K562 (cell line): ENCODE data around the gene PITPNM3. TPM values are rescaled to one million over a fixed set of nuclear protein-coding genes. Genes with fewer than 3 reads are reported as not detected.

Source experiments
- ATAC-seq: fragments of 200-7000 bp; cut with Tn5 transposase; 3 replicates; pipeline ENCODE4 v1.9.1; 2020; ENCODE audit warnings: moderate library complexity
- BruUV-seq: library from RNA; stranded (reverse); fragments of 400-500 nt; replicated peaks from 2 replicates; lab custom pipeline; 2021; lab: Mats Ljungman, UMichigan
- CTCF ChIA-PET: fragments of 300-600 bp; formaldehyde crosslinking; extraction: SDS; loops from one replicate; lab custom pipeline; 2021; ENCODE audit warnings: low intra/inter-chr PET ratio; lab: Yijun Ruan, JAX
- POLR2A ChIA-PET: fragments of 300-600, 350-650 bp; sonication (Branson Sonifier 250); formaldehyde crosslinking; extraction: SDS; loops from one replicate; lab custom pipeline; 2021; ENCODE audit warnings: antibody characterized with exemption, inconsistent platforms; lab: Yijun Ruan, JAX
- DNase-seq, 4 experiments: peaks; one replicate each; pipeline versions ENCODE4 v3.0.0 to v3.0.0-alpha.2; 2011 to 2018; ENCODE audit warnings: low spot score in 3 of 4, mixed read lengths in 3 of 4; ENCODE audit errors: extremely low read depth in 1 of 4
- FAIRE-seq: peaks from 2 replicates; lab custom pipeline; 2011; peaks lifted over from hg19 to GRCh38; lab: Jason Lieb, UNC
- H2AFZ ChIP-seq: 2 replicates; pipeline ENCODE4 v1.6.0; 2011; ENCODE audit warnings: low read depth, low read length, control low read depth, inconsistent platforms
- H3K27ac ChIP-seq: fragments of 200-600 bp; 3 replicates; pipeline ENCODE4 v1.8.0; 2011; ENCODE audit warnings: low read depth, mild to moderate bottlenecking, control low read depth, inconsistent platforms, low read length, moderate library complexity, mixed read lengths; ENCODE audit errors: extremely low read depth
- H3K27me3 ChIP-seq, 2 experiments: fragments of 300-600 bp in 1 of 2; 2 replicates in 1 of 2; 3 replicates in 1 of 2; pipeline versions ENCODE4 v1.6.0 to v1.8.0; 2011; ENCODE audit warnings: inconsistent platforms in 2 of 2, low read length in 2 of 2, mild to moderate bottlenecking in 1 of 2, mixed read lengths in 1 of 2, moderate library complexity in 1 of 2; ENCODE audit not compliant: control insufficient read depth in 2 of 2, insufficient read depth in 2 of 2
- H3K36me3 ChIP-seq: fragments of 300-600 bp; 3 replicates; pipeline ENCODE4 v1.8.0; 2011; ENCODE audit warnings: mild to moderate bottlenecking, low read length, inconsistent platforms; ENCODE audit not compliant: control insufficient read depth, insufficient read depth
- H3K4me1 ChIP-seq, 2 experiments: fragments of 200-600 bp in 1 of 2; replicated peaks in 1 of 2; 2 replicates in 1 of 2; 3 replicates in 1 of 2; pipeline versions ENCODE4 v1.5.1 to v1.8.0; 2011; ENCODE audit warnings: inconsistent platforms in 2 of 2, low read length in 2 of 2, mild to moderate bottlenecking in 1 of 2, mixed read lengths in 1 of 2, moderate library complexity in 1 of 2; ENCODE audit not compliant: control insufficient read depth in 2 of 2, insufficient read depth in 2 of 2
- H3K4me2 ChIP-seq: 2 replicates; pipeline ENCODE4 v1.6.1; 2011; ENCODE audit warnings: low read length, control low read depth, inconsistent platforms, mixed read lengths; ENCODE audit not compliant: insufficient read depth
- H3K4me3 ChIP-seq: fragments of 200-600 bp; sonication (generic), shearing (Covaris generic); 2 replicates; pipeline ENCODE4 v1.5.1; 2016; ENCODE audit warnings: control low read depth, inconsistent platforms
- H3K79me2 ChIP-seq: fragments of 200-600 bp; 3 replicates; pipeline ENCODE4 v1.8.0; 2011; ENCODE audit warnings: low read length, inconsistent platforms; ENCODE audit not compliant: control insufficient read depth, insufficient read depth
- H3K9ac ChIP-seq, 2 experiments: 2 replicates each; pipeline versions ENCODE4 v1.6.0 to v1.6.1; 2011; ENCODE audit warnings: low read depth in 2 of 2, low read length in 2 of 2, control low read depth in 1 of 2, inconsistent platforms in 1 of 2, mild to moderate bottlenecking in 1 of 2, mixed read lengths in 1 of 2; ENCODE audit not compliant: insufficient read depth in 1 of 2
- H3K9me1 ChIP-seq: one replicate; pipeline ENCODE4 v1.6.0; 2011; ENCODE audit warnings: inconsistent platforms, mild to moderate bottlenecking, low read length, moderate library complexity; ENCODE audit not compliant: control insufficient read depth, insufficient read depth
- H3K9me3 ChIP-seq: replicated peaks from 2 replicates; pipeline ENCODE4 v1.5.1; 2011; ENCODE audit warnings: low read depth, low read length, inconsistent platforms; ENCODE audit not compliant: control insufficient read depth, insufficient read depth
- H4K20me1 ChIP-seq: replicated peaks from 2 replicates; pipeline ENCODE4 v1.6.1; 2011; ENCODE audit warnings: low read length, inconsistent platforms, mixed read lengths; ENCODE audit not compliant: control insufficient read depth, insufficient read depth
- ELF2 ChIP-seq: fragments of 250-450 bp; sonication (Bioruptor Pico); IDR thresholded peaks from 2 replicates; pipeline ENCODE4 v1.5.0; 2021; ENCODE audit warnings: mild to moderate bottlenecking
- EWSR1 ChIP-seq: fragments of 450-650 bp; IDR thresholded peaks from 2 replicates; pipeline ENCODE4 v1.6.1; 2018; ENCODE audit warnings: borderline replicate concordance, mild to moderate bottlenecking, low read depth, moderate library complexity; ENCODE audit not compliant: partially characterized antibody
- HDGF ChIP-seq: fragments of 450-650 bp; IDR thresholded peaks from 2 replicates; pipeline ENCODE4 v1.6.1; 2016
- MCM3 ChIP-seq: fragments of 450-650 bp; IDR thresholded peaks from 2 replicates; pipeline ENCODE4 v1.6.1; 2016
- MTA2 ChIP-seq: fragments of 450-650 bp; IDR thresholded peaks from 2 replicates; pipeline ENCODE4 v1.6.1; 2016; ENCODE audit warnings: low read depth
- NCOR1 ChIP-seq: fragments of 450-650 bp; IDR thresholded peaks from 2 replicates; pipeline ENCODE4 v1.6.1; 2016; ENCODE audit warnings: mild to moderate bottlenecking, moderate library complexity
- TAL1 ChIP-seq: fragments of 450-650 bp; IDR thresholded peaks from 2 replicates; pipeline ENCODE4 v1.6.1; 2016; ENCODE audit warnings: mild to moderate bottlenecking
- ZNF407 ChIP-seq: fragments of 450-650 bp; IDR thresholded peaks from 2 replicates; pipeline ENCODE4 v1.6.1; 2016; ENCODE audit warnings: low read depth
- ZNF57 ChIP-seq: fragments of 450-650 bp; formaldehyde crosslinking; IDR thresholded peaks from 2 replicates; pipeline ENCODE4 v1.4.0; 2020; ENCODE audit warnings: mild to moderate bottlenecking, moderate library complexity
- ZNF75A ChIP-seq: fragments of 450-650 bp; formaldehyde crosslinking; IDR thresholded peaks from 2 replicates; pipeline ENCODE4 v1.4.0; 2020; ENCODE audit warnings: mild to moderate bottlenecking
- ZZZ3 ChIP-seq: fragments of 450-650 bp; IDR thresholded peaks from 2 replicates; pipeline ENCODE4 v1.6.1; 2016; ENCODE audit warnings: antibody characterized with exemption, mild to moderate bottlenecking, moderate library complexity
- WGBS: fragments of 100-300 bp; shearing (Covaris generic); methylation state at CpG from one replicate; pipeline ENCODE4 v1.1.6; 2016; ENCODE audit warnings: low coverage, mixed read lengths; ENCODE audit not compliant: insufficient coverage; ENCODE audit errors: missing lambda C conversion rate; 5-methylcytosine and 5-hydroxymethylcytosine counted together
- in situ Hi-C: fragments of 300-500 bp; cut with MboI; formaldehyde crosslinking; loops from 4 replicates; pipeline ENCODE4 v1.15.0; 2018; ENCODE audit warnings: inconsistent platforms, mixed read lengths
- intact Hi-C: fragments of 100-400 bp; cut with micrococcal nuclease; formaldehyde crosslinking; loops from 2 replicates; pipeline ENCODE4 v1.14.2; 2022
- polyA plus RNA-seq, 8 experiments: library from polyadenylated mRNA; depleted of rRNA in 4 of 8; stranded (reverse) in 5 of 8; unstranded in 3 of 8; fragments of >200 nt; fragmentation: Nextera tagmentation in 2 of 8; fragmentation: Illumina TruSeq in 1 of 8; extraction: Ambion mirVana in 2 of 8; extraction: Trizol in 1 of 8; gene quantifications; 2 replicates each; pipeline versions ENCODE4 v1.2.1 to v1.2.3, GENCODE V29; 2011 to 2014; ENCODE audit warnings: inconsistent platforms in 1 of 8, missing spikeins in 1 of 8
- total RNA-seq, 7 experiments: library from RNA; depleted of rRNA in 6 of 7; stranded (reverse); fragments of >200 nt in 6 of 7; fragmentation: Illumina TruSeq in 2 of 7; extraction: Trizol in 2 of 7; gene quantifications; 2 replicates each; pipeline versions ENCODE4 v1.2.1 to v1.2.3, GENCODE V29; 2011 to 2021; ENCODE audit warnings: low replicate concordance in 1 of 7

PITPNM3 gene
- total and polyA plus RNA-seq, 9 of the 15 experiments (the other 6 are each of a cell fraction or from before 2014, with no cell fraction given), result 0.14 to 0.38 (median 0.22) TPM; not detected in 2

GRCh38 chr17:6408735-6409134 lies 147.6 kb downstream of the PITPNM3 start:
- BruUV-seq, result no TSS peak
- CTCF ChIA-PET, result no interaction called here
- in situ Hi-C loops, result loop anchor here (25.0 kb wide), 1 partner anchor 696 kb away; no protein-coding TSS in a partner anchor

GRCh38 chr17:6408276-6408675 lies 148.1 kb downstream of the PITPNM3 start:
- in situ Hi-C loops (loop anchor here (25.0 kb wide), 1 partner anchor 696 kb away; no protein-coding TSS in a partner anchor), intact Hi-C loops (no loop called here)
- Histone ChIP-seq H3K4me1 (no peaks in the 10 kb centered on the region), H4K20me1 (no peaks in the 10 kb centered on the region), H3K36me3 (no peaks in the 10 kb centered on the region), H3K4me3 (no peak overlapping the region), H3K27ac (no peak overlapping the region), H3K27me3 (peaks cover 2 to 22% of the 10 kb centered on the region in 2 experiments; a peak in 3 of 5 replicates), H3K9ac (no peak overlapping the region), H3K9me3 (no peaks in the 10 kb centered on the region), H3K79me2 (no peaks in the 10 kb centered on the region), H3K4me2 (no peak overlapping the region), H3K9me1 (no peaks in the 10 kb centered on the region), H2AFZ (no peak overlapping the region)
- no TSS peak for BruUV-seq
- ChIA-PET POLR2A (interaction anchor here (1.0 kb wide), 1 partner anchor 804 kb away, joined by 4 read pairs; no protein-coding TSS in a partner anchor), CTCF (no interaction called here)
- no peak for ATAC-seq
- FAIRE-seq, result no peak
- 0% methylated on average over 5 of the region's 6 CpGs for WGBS
- DNase-seq, result no peak
- TF ChIP-seq ELF2 (CRISPR knock-in tag), result no peak
- no peak for TF ChIP-seq EWSR1
- TF ChIP-seq ZNF407, result no peak
- TF ChIP-seq MTA2, result no peak
- TF ChIP-seq MCM3, result no peak
- TF ChIP-seq NCOR1, result no peak

More at GRCh38 chr17:6408735-6409134, 147.6 kb downstream of the PITPNM3 start:
- no peak overlapping the region for H3K9ac ChIP-seq
- no peaks in the 10 kb centered on the region for H3K36me3 ChIP-seq
- no peak for ATAC-seq
- intact Hi-C loops, result no loop called here
- POLR2A ChIA-PET, result interaction anchor here (1.0 kb wide), 1 partner anchor 804 kb away, joined by 4 read pairs; no protein-coding TSS in a partner anchor
- DNase-seq, result no peak
- TF ChIP-seq HDGF (no peak), ZZZ3 (no peak), ZNF75A (CRISPR knock-in tag) (no peak), ZNF57 (CRISPR knock-in tag) (no peak), TAL1 (no peak)
- 36% methylated on average over 9 of the region's 10 CpGs for WGBS
- H3K9me3 ChIP-seq, result no peaks in the 10 kb centered on the region
- H4K20me1 ChIP-seq, result no peaks in the 10 kb centered on the region
- no peaks in the 10 kb centered on the region for H3K79me2 ChIP-seq
- H3K4me2 ChIP-seq, result no peak overlapping the region
- no peak for FAIRE-seq
- no peak overlapping the region for H3K4me3 ChIP-seq
- no peak overlapping the region for H2AFZ ChIP-seq
- no peaks in the 10 kb centered on the region for H3K4me1 ChIP-seq
- no peak overlapping the region for H3K27ac ChIP-seq
- peaks cover 2 to 22% of the 10 kb centered on the region in 2 experiments; a peak in 3 of 5 replicates for H3K27me3 ChIP-seq
- no peaks in the 10 kb centered on the region for H3K9me1 ChIP-seq
